DOHH2 (cell line): ENCODE data around the gene CRIP3.

Source experiments
- EZH2phosphoT487 ChIP-seq: fragments of 200-600 bp; sonication (generic); IDR thresholded peaks from 2 replicates; pipeline ENCODE4 v1.6.1; 2017; ENCODE audit warnings: borderline replicate concordance, mild to moderate bottlenecking, antibody characterized with exemption, low read length, moderate library complexity, mixed read lengths
- TF ChIP-seq, protein P1 (sequence below): fragments of 200-600 bp; sonication (generic); IDR thresholded peaks from one replicate; pipeline ENCODE4 v1.5.1; 2014; ENCODE audit warnings: antibody characterized with exemption, mild to moderate bottlenecking, low read depth, low read length; ENCODE audit not compliant: poor library complexity, severe bottlenecking

GRCh38 chr6:43311666-43312065, 3.0 kb upstream of the CRIP3 start:
- TF ChIP-seq, protein P1, sequence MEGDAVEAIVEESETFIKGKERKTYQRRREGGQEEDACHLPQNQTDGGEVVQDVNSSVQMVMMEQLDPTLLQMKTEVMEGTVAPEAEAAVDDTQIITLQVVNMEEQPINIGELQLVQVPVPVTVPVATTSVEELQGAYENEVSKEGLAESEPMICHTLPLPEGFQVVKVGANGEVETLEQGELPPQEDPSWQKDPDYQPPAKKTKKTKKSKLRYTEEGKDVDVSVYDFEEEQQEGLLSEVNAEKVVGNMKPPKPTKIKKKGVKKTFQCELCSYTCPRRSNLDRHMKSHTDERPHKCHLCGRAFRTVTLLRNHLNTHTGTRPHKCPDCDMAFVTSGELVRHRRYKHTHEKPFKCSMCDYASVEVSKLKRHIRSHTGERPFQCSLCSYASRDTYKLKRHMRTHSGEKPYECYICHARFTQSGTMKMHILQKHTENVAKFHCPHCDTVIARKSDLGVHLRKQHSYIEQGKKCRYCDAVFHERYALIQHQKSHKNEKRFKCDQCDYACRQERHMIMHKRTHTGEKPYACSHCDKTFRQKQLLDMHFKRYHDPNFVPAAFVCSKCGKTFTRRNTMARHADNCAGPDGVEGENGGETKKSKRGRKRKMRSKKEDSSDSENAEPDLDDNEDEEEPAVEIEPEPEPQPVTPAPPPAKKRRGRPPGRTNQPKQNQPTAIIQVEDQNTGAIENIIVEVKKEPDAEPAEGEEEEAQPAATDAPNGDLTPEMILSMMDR = no peak
- no peak for TF ChIP-seq EZH2phosphoT487
